ENCODE data around the gene KDM4C. TPM values are rescaled to one million over a fixed set of nuclear protein-coding genes. Genes with fewer than 3 reads are reported as not detected.

The KDM4C gene
- total and polyA plus RNA-seq, 2 of the 4 experiments (the other 2 are of a cell fraction): 11.8 to 23.8 TPM

DNA sequence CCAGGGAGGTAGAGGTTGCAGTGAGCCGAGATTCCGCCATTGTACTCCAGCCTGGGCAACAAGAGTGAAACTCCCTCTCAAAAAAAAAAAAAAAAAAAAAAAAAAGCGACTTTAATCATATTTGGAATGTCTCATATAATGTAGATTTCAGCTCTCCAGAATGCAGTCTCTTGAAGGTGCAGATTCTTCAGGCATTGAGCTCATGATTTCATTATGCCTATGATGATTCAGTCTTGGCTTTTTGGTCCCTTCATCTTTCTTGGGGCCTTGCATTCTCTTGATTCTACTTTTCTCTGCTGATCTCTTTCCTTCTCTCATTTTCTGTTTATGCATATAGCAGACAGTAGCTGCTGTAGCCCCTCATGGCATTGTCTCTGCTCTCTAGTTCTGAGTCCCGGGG is 22.9 kb downstream of the KDM4C start:
- Histone ChIP-seq H3K27me3 (ENCODE audit: control insufficient read depth, insufficient read depth, low read length) (no peaks in the 10 kb centered on the region), H4K8ac (ENCODE audit: low read depth in 2 of 2, low read length in 2 of 2) (no peak overlapping the region), H2AK5ac (ENCODE audit: low read depth, low read length) (no peak overlapping the region), H2BK15ac (ENCODE audit: low read depth, low read length) (no peak overlapping the region), H2BK5ac (ENCODE audit: low read depth, low read length, poor library complexity, severe bottlenecking) (no peak overlapping the region), H3K4me2 (ENCODE audit: low read depth, low read length) (no peak overlapping the region), H3K23ac (ENCODE audit: low read depth, low read length) (no peak overlapping the region), H2BK120ac (ENCODE audit: low read depth, low read length) (no peak overlapping the region), H3K18ac (ENCODE audit: low read depth, low read length) (no peak overlapping the region), H3K9ac (ENCODE audit: low read depth, low read length) (no peak overlapping the region), H3K4ac (ENCODE audit: low read depth, low read length) (no peak overlapping the region), H3K9me1 (ENCODE audit: insufficient read depth, low read length) (peaks cover 10% of the 10 kb centered on the region), H3K9me3 (ENCODE audit: control insufficient read depth, insufficient read depth, low read length) (no peaks in the 10 kb centered on the region), H3K27ac (ENCODE audit: insufficient read depth, low read length) (no peak overlapping the region), H3K4me1 (ENCODE audit: control insufficient read depth, insufficient read depth, low read length) (peaks cover 9% of the 10 kb centered on the region), H3K79me1 (ENCODE audit: low read depth in 1 of 2, low read length in 2 of 2) (peaks cover 43 to 45% of the 10 kb centered on the region in 2 experiments), H4K20me1 (ENCODE audit: insufficient read depth, low read length) (peaks cover 13% of the 10 kb centered on the region), H3K36me3 (ENCODE audit: control insufficient read depth, insufficient read depth, low read length) (no peaks in the 10 kb centered on the region), H3K56ac (ENCODE audit: extremely low read depth, insufficient read depth, low read length) (no peak overlapping the region), H2BK20ac (ENCODE audit: low read depth, low read length) (no peak overlapping the region), H3K14ac (replicated peaks; ENCODE audit: low read depth, low read length) (no peak overlapping the region), H4K5ac (ENCODE audit: low read depth, low read length) (no peak overlapping the region), H4K91ac (ENCODE audit: insufficient read depth, low read depth, low read length) (no peak overlapping the region), H3K4me3 (ENCODE audit: insufficient read depth, low read depth, low read length) (no peak overlapping the region), H2AFZ (replicated peaks; ENCODE audit: low read length, poor library complexity) (no peak overlapping the region), H2AK9ac (replicated peaks; ENCODE audit: low read depth, low read length, poor library complexity) (no peak overlapping the region)
- no TSS peak for BruUV-seq (replicated peaks)
- ChIA-PET POLR2A (ENCODE audit: unreplicated experiment) (interaction anchor here (1.1 kb wide), 1 partner anchor 23 kb away, joined by 4 read pairs; the partner anchor contains the start of gene KDM4C), CTCF (no interaction called here)
- ATAC-seq (ENCODE audit: low read depth) (no peak), DNase-seq (peak; percentile 58)
- in situ Hi-C loops (cut with MboI; ENCODE audit: low sequenced_read_pairs): no loop called here
- WGBS, 2 experiments (ENCODE audit: extremely low coverage in 2 of 2, insufficient read length in 1 of 2): no CpG with 5 or more reads among the region's 4 CpGs
- TF ChIP-seq, protein P1, sequence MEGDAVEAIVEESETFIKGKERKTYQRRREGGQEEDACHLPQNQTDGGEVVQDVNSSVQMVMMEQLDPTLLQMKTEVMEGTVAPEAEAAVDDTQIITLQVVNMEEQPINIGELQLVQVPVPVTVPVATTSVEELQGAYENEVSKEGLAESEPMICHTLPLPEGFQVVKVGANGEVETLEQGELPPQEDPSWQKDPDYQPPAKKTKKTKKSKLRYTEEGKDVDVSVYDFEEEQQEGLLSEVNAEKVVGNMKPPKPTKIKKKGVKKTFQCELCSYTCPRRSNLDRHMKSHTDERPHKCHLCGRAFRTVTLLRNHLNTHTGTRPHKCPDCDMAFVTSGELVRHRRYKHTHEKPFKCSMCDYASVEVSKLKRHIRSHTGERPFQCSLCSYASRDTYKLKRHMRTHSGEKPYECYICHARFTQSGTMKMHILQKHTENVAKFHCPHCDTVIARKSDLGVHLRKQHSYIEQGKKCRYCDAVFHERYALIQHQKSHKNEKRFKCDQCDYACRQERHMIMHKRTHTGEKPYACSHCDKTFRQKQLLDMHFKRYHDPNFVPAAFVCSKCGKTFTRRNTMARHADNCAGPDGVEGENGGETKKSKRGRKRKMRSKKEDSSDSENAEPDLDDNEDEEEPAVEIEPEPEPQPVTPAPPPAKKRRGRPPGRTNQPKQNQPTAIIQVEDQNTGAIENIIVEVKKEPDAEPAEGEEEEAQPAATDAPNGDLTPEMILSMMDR (conservative IDR thresholded peaks at IDR 0.05; ENCODE audit: low read depth, low read length): no peak
- TF ChIP-seq MXI1 (IDR thresholded peaks at IDR 0.05; ENCODE audit: borderline replicate concordance, low read depth, low read length): no peak
- TF ChIP-seq CHD1 (IDR thresholded peaks at IDR 0.05; ENCODE audit: low read depth, low read length): no peak
- TF ChIP-seq, protein P2, sequence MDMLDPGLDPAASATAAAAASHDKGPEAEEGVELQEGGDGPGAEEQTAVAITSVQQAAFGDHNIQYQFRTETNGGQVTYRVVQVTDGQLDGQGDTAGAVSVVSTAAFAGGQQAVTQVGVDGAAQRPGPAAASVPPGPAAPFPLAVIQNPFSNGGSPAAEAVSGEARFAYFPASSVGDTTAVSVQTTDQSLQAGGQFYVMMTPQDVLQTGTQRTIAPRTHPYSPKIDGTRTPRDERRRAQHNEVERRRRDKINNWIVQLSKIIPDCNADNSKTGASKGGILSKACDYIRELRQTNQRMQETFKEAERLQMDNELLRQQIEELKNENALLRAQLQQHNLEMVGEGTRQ (IDR thresholded peaks at IDR 0.05; ENCODE audit: low read depth, low read length): no peak
- no peak for TF ChIP-seq MAFK (IDR thresholded peaks at IDR 0.05; ENCODE audit: low read depth, low read length)
- no peak for TF ChIP-seq RCOR1 (IDR thresholded peaks at IDR 0.05; ENCODE audit: insufficient replicate concordance, low read length)
- TF ChIP-seq CEBPB (IDR thresholded peaks at IDR 0.05; ENCODE audit: low read depth, low read length): no peak
- no peak for TF ChIP-seq NFE2L2 (IDR thresholded peaks at IDR 0.05; ENCODE audit: low read depth, low read length)
- no peak for TF ChIP-seq BHLHE40 (IDR thresholded peaks at IDR 0.05; ENCODE audit: low read depth, low read length)
- no peak for TF ChIP-seq MAZ (IDR thresholded peaks at IDR 0.05; ENCODE audit: borderline replicate concordance, low read depth, low read length)
- TF ChIP-seq, protein P3, sequence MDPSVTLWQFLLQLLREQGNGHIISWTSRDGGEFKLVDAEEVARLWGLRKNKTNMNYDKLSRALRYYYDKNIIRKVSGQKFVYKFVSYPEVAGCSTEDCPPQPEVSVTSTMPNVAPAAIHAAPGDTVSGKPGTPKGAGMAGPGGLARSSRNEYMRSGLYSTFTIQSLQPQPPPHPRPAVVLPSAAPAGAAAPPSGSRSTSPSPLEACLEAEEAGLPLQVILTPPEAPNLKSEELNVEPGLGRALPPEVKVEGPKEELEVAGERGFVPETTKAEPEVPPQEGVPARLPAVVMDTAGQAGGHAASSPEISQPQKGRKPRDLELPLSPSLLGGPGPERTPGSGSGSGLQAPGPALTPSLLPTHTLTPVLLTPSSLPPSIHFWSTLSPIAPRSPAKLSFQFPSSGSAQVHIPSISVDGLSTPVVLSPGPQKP (IDR thresholded peaks at IDR 0.05; ENCODE audit: borderline replicate concordance, low read depth, low read length): no peak
- no peak for TF ChIP-seq POLR2A (IDR thresholded peaks at IDR 0.05; ENCODE audit: low read depth, low read length)
- TF ChIP-seq RFX5 (IDR thresholded peaks at IDR 0.05; ENCODE audit: low read depth, low read length): no peak
- intact Hi-C loops (cut with micrococcal nuclease): no loop called here
- dilution Hi-C loops (cut with HindIII; ENCODE audit: low sequenced_read_pairs, unreplicated experiment): no loop called here
